ENCODE data around the gene HSPB7. TPM values are rescaled to one million over a fixed set of nuclear protein-coding genes. Genes with fewer than 3 reads are reported as not detected.

Gene HSPB7
- polyA plus RNA-seq, 1 experiment = 3.5 TPM

DNA sequence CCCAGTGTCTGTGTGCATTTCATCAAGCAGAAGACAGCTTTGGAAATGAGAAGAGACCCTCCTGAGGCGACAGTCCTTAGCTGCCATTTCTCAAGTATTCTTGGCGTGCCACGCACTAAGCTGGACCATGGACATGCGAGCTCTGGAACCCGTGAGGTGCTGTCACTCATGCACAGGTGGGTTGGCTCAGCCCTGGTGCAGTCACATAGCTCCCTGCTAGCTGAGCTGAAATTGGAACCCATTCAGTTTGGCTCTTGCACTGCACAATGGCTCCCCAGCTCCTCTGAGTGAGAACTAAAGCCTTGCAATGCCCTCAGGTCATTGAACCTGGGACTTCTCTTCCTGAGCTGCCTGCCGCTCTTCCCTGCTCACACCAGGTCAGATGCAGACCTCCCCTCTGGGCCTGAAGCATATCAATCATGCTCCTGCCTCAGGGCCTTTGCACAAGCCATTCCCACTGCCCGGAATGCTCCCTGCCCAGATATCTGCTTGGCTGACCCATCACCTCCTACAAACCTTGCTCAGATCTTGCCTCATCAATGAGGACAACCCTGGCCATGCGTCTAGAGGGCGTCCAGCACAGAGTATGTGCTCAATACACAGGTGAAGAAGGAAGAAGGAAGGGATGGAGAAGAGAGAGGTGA is 20.1 kb downstream of the HSPB7 start:
- DNase-seq (ENCODE audit: low read depth, low spot score) = no peak
- CTCF ChIA-PET = interaction anchor here (1.1 to 1.6 kb wide), 4 partner anchors 10 to 206 kb away, joined by 3 to 10 read pairs (median 7); no protein-coding TSS in a partner anchor
- no peaks in the 10 kb centered on the region for H3K9me3 ChIP-seq (ENCODE audit: control insufficient read depth, insufficient read depth, low read length)
- H3K4me3 ChIP-seq (ENCODE audit: low read depth, low read length) = no peak overlapping the region
- no peaks in the 10 kb centered on the region for H3K27me3 ChIP-seq (ENCODE audit: control insufficient read depth, insufficient read depth, low read length)
- POLR2A ChIA-PET = interaction anchor here (0.9 kb wide), 1 partner anchor 163 kb away, joined by 3 read pairs; no protein-coding TSS in a partner anchor
- TF ChIP-seq, protein P1, sequence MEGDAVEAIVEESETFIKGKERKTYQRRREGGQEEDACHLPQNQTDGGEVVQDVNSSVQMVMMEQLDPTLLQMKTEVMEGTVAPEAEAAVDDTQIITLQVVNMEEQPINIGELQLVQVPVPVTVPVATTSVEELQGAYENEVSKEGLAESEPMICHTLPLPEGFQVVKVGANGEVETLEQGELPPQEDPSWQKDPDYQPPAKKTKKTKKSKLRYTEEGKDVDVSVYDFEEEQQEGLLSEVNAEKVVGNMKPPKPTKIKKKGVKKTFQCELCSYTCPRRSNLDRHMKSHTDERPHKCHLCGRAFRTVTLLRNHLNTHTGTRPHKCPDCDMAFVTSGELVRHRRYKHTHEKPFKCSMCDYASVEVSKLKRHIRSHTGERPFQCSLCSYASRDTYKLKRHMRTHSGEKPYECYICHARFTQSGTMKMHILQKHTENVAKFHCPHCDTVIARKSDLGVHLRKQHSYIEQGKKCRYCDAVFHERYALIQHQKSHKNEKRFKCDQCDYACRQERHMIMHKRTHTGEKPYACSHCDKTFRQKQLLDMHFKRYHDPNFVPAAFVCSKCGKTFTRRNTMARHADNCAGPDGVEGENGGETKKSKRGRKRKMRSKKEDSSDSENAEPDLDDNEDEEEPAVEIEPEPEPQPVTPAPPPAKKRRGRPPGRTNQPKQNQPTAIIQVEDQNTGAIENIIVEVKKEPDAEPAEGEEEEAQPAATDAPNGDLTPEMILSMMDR (IDR thresholded peaks at IDR 0.05; ENCODE audit: low read depth, low read length) = no peak
- H3K27ac ChIP-seq (ENCODE audit: low read depth, low read length) = no peak overlapping the region

DNA sequence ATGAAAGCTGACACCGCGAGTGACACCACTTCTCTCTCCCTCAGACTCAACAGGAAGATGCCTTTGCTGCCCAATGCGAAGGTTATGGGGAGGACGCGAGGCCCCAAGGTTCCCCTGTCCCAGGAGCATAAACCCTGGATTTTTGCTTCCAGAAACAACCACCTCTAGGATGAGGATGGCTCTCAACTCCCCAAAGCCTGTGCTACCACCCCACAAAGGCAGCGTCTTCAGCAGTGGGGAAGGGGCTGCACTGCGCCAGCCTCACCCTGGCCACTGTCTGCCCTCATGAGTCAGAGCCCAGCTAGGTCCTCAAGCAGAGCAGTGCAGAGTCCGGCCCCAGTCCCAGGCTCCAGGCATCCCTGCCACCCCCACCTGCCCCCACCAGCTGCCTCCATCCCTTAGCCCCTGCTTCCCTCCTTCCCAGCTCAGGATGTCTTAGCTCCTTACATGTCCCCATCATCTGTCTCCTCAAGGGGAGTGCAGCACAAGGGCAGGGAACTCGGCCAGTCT is 20.7 kb downstream of the HSPB7 start:
- Histone ChIP-seq H3K27ac (ENCODE audit: low read depth, low read length) (no peak overlapping the region), H3K27me3 (ENCODE audit: control insufficient read depth, insufficient read depth, low read length) (no peaks in the 10 kb centered on the region), H3K9me3 (ENCODE audit: control insufficient read depth, insufficient read depth, low read length) (no peaks in the 10 kb centered on the region), H3K4me3 (ENCODE audit: low read depth, low read length) (no peak overlapping the region)
- CTCF ChIA-PET = interaction anchor here (1.1 to 1.6 kb wide), 4 partner anchors 11 to 205 kb away, joined by 3 to 10 read pairs (median 7); no protein-coding TSS in a partner anchor
- TF ChIP-seq, protein P1 (IDR thresholded peaks at IDR 0.05; ENCODE audit: low read depth, low read length) = no peak
- POLR2A ChIA-PET = interaction anchor here (0.9 kb wide), 1 partner anchor 163 kb away, joined by 3 read pairs; no protein-coding TSS in a partner anchor
- no peak for DNase-seq (ENCODE audit: low read depth, low spot score)

DNA sequence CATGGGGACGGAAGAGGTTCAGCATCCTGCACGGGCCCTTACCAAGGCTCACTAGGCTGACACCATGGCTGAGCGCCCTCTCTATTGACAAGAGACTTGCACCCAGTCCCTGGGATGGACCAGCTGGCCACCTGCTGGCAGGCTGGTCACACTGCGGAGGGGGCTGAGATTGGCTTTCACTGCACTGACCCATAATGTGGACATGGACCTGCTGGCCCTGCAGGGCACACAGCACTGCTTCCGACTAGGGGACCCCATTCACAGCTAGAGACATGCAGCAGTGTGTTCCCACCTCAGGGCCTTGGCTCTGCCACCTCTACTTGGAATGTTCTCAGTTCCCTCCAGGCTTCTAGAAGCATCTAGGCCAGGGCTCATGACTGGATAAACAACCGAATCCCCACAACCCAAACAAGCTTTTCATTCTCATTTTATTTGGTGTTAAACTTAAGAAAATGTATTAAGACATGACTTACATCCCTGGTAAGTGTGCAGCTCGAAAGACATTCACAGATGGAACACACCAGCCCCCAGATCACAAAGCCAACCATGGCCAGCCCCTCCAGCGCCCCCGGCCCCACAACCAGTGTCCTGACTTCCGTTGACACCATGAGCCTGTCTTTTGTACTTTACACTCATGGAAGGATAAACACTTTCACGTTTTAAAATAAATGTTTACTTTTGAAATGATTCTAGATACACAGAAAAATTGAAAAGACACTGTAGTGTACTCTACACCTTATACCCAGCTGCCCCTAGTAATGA is 23.1 kb downstream of the HSPB7 start:
- POLR2A ChIA-PET = interaction anchor here (0.5 kb wide), 2 partner anchors 163 to 218 kb away, joined by 3 to 5 read pairs; no protein-coding TSS in a partner anchor
- H3K27ac ChIP-seq (ENCODE audit: low read depth, low read length) = no peak overlapping the region
- no peak overlapping the region for H3K4me3 ChIP-seq (ENCODE audit: low read depth, low read length)
- H3K9me3 ChIP-seq (ENCODE audit: control insufficient read depth, insufficient read depth, low read length) = no peaks in the 10 kb centered on the region; the same call in 1 of the 2 replicates
- DNase-seq (ENCODE audit: low read depth, low spot score) = no peak
- H3K27me3 ChIP-seq (ENCODE audit: control insufficient read depth, insufficient read depth, low read length) = no peaks in the 10 kb centered on the region
- TF ChIP-seq, protein P1 (IDR thresholded peaks at IDR 0.05; ENCODE audit: low read depth, low read length) = peak; percentile 95
- CTCF ChIA-PET = interaction anchor here (0.7 to 2.8 kb wide), 20 partner anchors 9 to 203 kb away, joined by 3 to 33 read pairs (median 4); partner anchors contain the start of genes HSPB7, SPEN and SRARP

DNA sequence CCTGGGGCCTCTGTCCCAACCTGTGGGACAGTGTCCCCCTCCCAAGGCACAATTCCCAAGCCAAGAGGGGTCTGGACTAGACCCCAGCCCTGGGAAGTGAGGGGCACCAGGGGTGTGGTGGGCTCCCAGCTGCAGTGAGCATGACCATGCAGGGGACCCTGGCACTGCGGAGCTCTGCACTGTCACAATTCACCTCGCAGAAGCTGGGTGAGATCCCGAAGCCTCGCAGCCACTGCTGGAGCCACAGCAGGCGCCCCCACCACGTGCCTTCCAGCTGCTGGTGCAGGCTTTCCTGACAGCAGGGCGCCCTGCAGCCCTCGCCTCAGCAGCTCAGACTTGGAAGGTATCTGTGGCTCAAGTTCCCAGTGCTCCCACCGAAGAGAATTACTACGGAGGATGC is 23.8 kb downstream of the HSPB7 start:
- H3K4me3 ChIP-seq (ENCODE audit: low read depth, low read length) = no peak overlapping the region
- no peak overlapping the region for H3K27ac ChIP-seq (ENCODE audit: low read depth, low read length)

More for the DNA sequence above, 23.8 kb downstream of the HSPB7 start:
- TF ChIP-seq, protein P1 (IDR thresholded peaks at IDR 0.05; ENCODE audit: low read depth, low read length) = no peak
- ChIA-PET CTCF (interaction anchor here (0.6 to 2.8 kb wide), 16 partner anchors 10 to 202 kb away, joined by 3 to 33 read pairs (median 4); partner anchors contain the start of genes HSPB7, SRARP and UQCRHL), POLR2A (interaction anchor here (0.5 kb wide), 2 partner anchors 163 to 218 kb away, joined by 3 to 5 read pairs; no protein-coding TSS in a partner anchor)
- Histone ChIP-seq H3K9me3 (ENCODE audit: control insufficient read depth, insufficient read depth, low read length) (no peaks in the 10 kb centered on the region; the same call in 1 of the 2 replicates), H3K27me3 (ENCODE audit: control insufficient read depth, insufficient read depth, low read length) (no peaks in the 10 kb centered on the region)
- no peak for DNase-seq (ENCODE audit: low read depth, low spot score)

Data from AG04450 (cell line).